Motor neuron (in vitro differentiated cells): ENCODE data around the gene TSHR. TPM values are rescaled to one million over a fixed set of nuclear protein-coding genes. Genes with fewer than 3 reads are reported as not detected.
"Not testable (repeated sequence)": the region's sequence is repeated elsewhere in the genome, so short reads cannot be mapped to it uniquely, and the experiment has no call there.

Experiments used
- ATAC-seq, 8 experiments: fragments of 200-7000 bp; cut with Tn5 transposase; replicated peaks in 6 of 8; 2 replicates each; pipeline ENCODE4 v1.8.0; 2021; ENCODE audit warnings: mild to moderate bottlenecking in 8 of 8, moderate library complexity in 8 of 8
- H3K27ac ChIP-seq, 2 donors: fragments of 250-450 bp; sonication (Bioruptor Pico); 2 replicates each; pipeline ENCODE4 v1.9.0; 2021; ENCODE audit warnings: antibody characterized with exemption in 2 of 2, mild to moderate bottlenecking in 2 of 2, moderate library complexity in 1 of 2
- H3K4me1 ChIP-seq, 2 donors: fragments of 250-450 bp; sonication (Bioruptor Pico); replicated peaks in 1 of 2; 2 replicates each; pipeline ENCODE4 v1.6.1; 2021; ENCODE audit warnings: antibody characterized with exemption in 2 of 2, mild to moderate bottlenecking in 2 of 2, moderate library complexity in 1 of 2
- H3K4me3 ChIP-seq, 5 donors: fragments of 250-450 bp; sonication (Bioruptor Pico); 2 replicates each; pipeline ENCODE4 v1.9.0; 2021; ENCODE audit warnings: antibody characterized with exemption in 5 of 5, mild to moderate bottlenecking in 5 of 5, moderate library complexity in 4 of 5
- WGBS, 10 experiments: fragments of 450-650 bp; shearing (Covaris generic); methylation state at CpG; one replicate each; pipeline ENCODE4 v1.0.0; 2022; 5-methylcytosine and 5-hydroxymethylcytosine counted together
- in situ Hi-C, 9 experiments: fragments of 400-800 bp; cut with MboI; loops; one replicate each; pipeline ENCODE4 v1.15.0; 2021; ENCODE audit warnings: low sequenced_read_pairs in 9 of 9, low pct_unique_long_range_greater_than_20kb in 2 of 9; ENCODE audit not compliant: unreplicated experiment in 9 of 9
- total RNA-seq, 8 experiments: library from RNA; unstranded; fragments of 300-600 nt; gene quantifications; 2 replicates each; pipeline versions ENCODE4 v1.2.3 to v1.2.4, GENCODE V29; 2022

TSHR gene
- total RNA-seq, 8 experiments from 2014 or later, result 0.13 to 2.0 (median 0.56) TPM

- H3K4me1 ChIP-seq, result peaks cover 5 to 8% of the 10 kb centered on the region in 2 donors
- H3K4me3 ChIP-seq, result no peak overlapping the region
- H3K27ac ChIP-seq, result no peak overlapping the region
- WGBS, 10 experiments, result 16 to 97% (median 84%) methylated on average over 2 to 5 of the region's 5 CpGs; no CpG with 5 or more reads in 1 of the 10 experiments
- no peak for ATAC-seq
- in situ Hi-C loops, result no loop called here
Measured at GRCh38 chr14:81103443-81103842, 148.0 kb downstream of the TSHR start.

- Histone ChIP-seq H3K27ac (no peak overlapping the region), H3K4me1 (peaks cover 5 to 8% of the 10 kb centered on the region in 2 donors), H3K4me3 (no peak overlapping the region)
- 0 to 50% (median 40%) methylated on average over 1 of the region's 1 CpG; no CpG with 5 or more reads in 7 of the 10 experiments for WGBS, 10 experiments
- no peak for ATAC-seq
- in situ Hi-C loops, result no loop called here
Measured at GRCh38 chr14:81105378-81105777, 150.0 kb downstream of the TSHR start.

GRCh38 chr14:81105961-81106360 is 150.5 kb downstream of the TSHR start:
- Histone ChIP-seq H3K4me3 (no peak overlapping the region), H3K4me1 (peaks cover 5 to 8% of the 10 kb centered on the region in 2 donors), H3K27ac (no peak overlapping the region)
- peak in 1 of 8 experiments; percentile 16 for ATAC-seq
- 0 to 80% (median 50%) methylated on average over 1 of the region's 1 CpG; no CpG with 5 or more reads in 1 of the 10 experiments for WGBS, 10 experiments
- in situ Hi-C loops, result no loop called here

- in situ Hi-C loops, result no loop called here
- 20 to 90% (median 40%) methylated on average over 1 to 2 of the region's 2 CpGs; no CpG with 5 or more reads in 3 of the 10 experiments for WGBS, 10 experiments
Measured at GRCh38 chr14:81110186-81110585, 154.8 kb downstream of the TSHR start.

GRCh38 chr14:81113176-81113575 is 157.8 kb downstream of the TSHR start:
- in situ Hi-C loops, result no loop called here
- Histone ChIP-seq H3K4me1 (no peaks in the 10 kb centered on the region), H3K4me3 (no peak overlapping the region), H3K27ac (no peak overlapping the region)
- 0 to 100% (median 85%) methylated on average over 1 to 2 of the region's 2 CpGs for WGBS, 10 experiments
- ATAC-seq, result no peak

More at GRCh38 chr14:81110186-81110585, 154.8 kb downstream of the TSHR start:
- Histone ChIP-seq H3K4me3 (no peak overlapping the region), H3K4me1 (peaks cover 5 to 6% of the 10 kb centered on the region in 2 donors), H3K27ac (no peak overlapping the region)
- ATAC-seq, result no peak

GRCh38 chr14:81113945-81114820 is 158.8 kb downstream of the TSHR start:
- H3K27ac ChIP-seq, H3K4me1 ChIP-seq, in situ Hi-C loops, ATAC-seq: not testable (repeated sequence)
- H3K4me3 ChIP-seq, result peak overlapping the region in 1 of 5 donors; percentile 18
- 32 to 41% methylated on average over 6 to 14 of the region's 34 CpGs; no CpG with 5 or more reads in 8 of the 10 experiments for WGBS, 10 experiments

GRCh38 chr14:81120501-81120900 is 165.1 kb downstream of the TSHR start:
- no peak overlapping the region for H3K27ac ChIP-seq
- no peaks in the 10 kb centered on the region for H3K4me1 ChIP-seq
- no peak for ATAC-seq
- H3K4me3 ChIP-seq, result no peak overlapping the region
- WGBS, 10 experiments, result 3 to 100% (median 64%) methylated on average over 1 to 2 of the region's 2 CpGs
- in situ Hi-C loops, result no loop called here

- Histone ChIP-seq H3K4me3 (no peak overlapping the region), H3K27ac (no peak overlapping the region), H3K4me1 (no peaks in the 10 kb centered on the region)
- 62 to 100% (median 95%) methylated on average over 1 to 3 of the region's 3 CpGs for WGBS, 10 experiments
- in situ Hi-C loops, result no loop called here
- peak in 2 of 8 experiments; percentile 51 to 67 for ATAC-seq
Measured at GRCh38 chr14:81122326-81122725, 166.9 kb downstream of the TSHR start.

GRCh38 chr14:81123811-81124210 is 168.4 kb downstream of the TSHR start:
- no peak for ATAC-seq

GRCh38 chr14:81125536-81125935 is 170.1 kb downstream of the TSHR start:
- Histone ChIP-seq H3K4me3 (no peak overlapping the region), H3K27ac (no peak overlapping the region), H3K4me1 (no peaks in the 10 kb centered on the region)
- WGBS, 10 experiments, result 22 to 100% (median 76%) methylated on average over 2 to 3 of the region's 4 CpGs; no CpG with 5 or more reads in 6 of the 10 experiments
- ATAC-seq, result no peak
- in situ Hi-C loops, result no loop called here

More at GRCh38 chr14:81123811-81124210, 168.4 kb downstream of the TSHR start:
- in situ Hi-C loops, result no loop called here
- H3K27ac ChIP-seq, result no peak overlapping the region
- H3K4me3 ChIP-seq, result no peak overlapping the region
- H3K4me1 ChIP-seq, result no peaks in the 10 kb centered on the region

GRCh38 chr14:81127785-81128184 is 172.4 kb downstream of the TSHR start:
- in situ Hi-C loops, result no loop called here
- WGBS, 10 experiments, result 0 to 97% (median 61%) methylated on average over 2 to 5 of the region's 5 CpGs
- Histone ChIP-seq H3K4me3 (no peak overlapping the region), H3K4me1 (no peaks in the 10 kb centered on the region), H3K27ac (no peak overlapping the region)
- ATAC-seq, result no peak

- no peak for ATAC-seq
- no peak overlapping the region for H3K27ac ChIP-seq
- no peaks in the 10 kb centered on the region for H3K4me1 ChIP-seq
- H3K4me3 ChIP-seq, result no peak overlapping the region
- in situ Hi-C loops, result no loop called here
- 0 to 88% (median 60%) methylated on average over 1 of the region's 1 CpG; no CpG with 5 or more reads in 3 of the 10 experiments for WGBS, 10 experiments
Measured at GRCh38 chr14:81129242-81129641, 173.8 kb downstream of the TSHR start.

GRCh38 chr14:81132468-81132867 is 177.0 kb downstream of the TSHR start:
- in situ Hi-C loops, result no loop called here
- ATAC-seq, result peak in 2 of 8 experiments; percentile 37 to 88
- Histone ChIP-seq H3K27ac (no peak overlapping the region), H3K4me1 (no peaks in the 10 kb centered on the region), H3K4me3 (no peak overlapping the region)
- WGBS, 10 experiments, result 0 to 54% (median 16%) methylated on average over 1 to 3 of the region's 3 CpGs
